Transverse colon (tissue), 4 donors: ENCODE results near the gene ICA1. TPM values are rescaled to one million over a fixed set of nuclear protein-coding genes. Genes with fewer than 3 reads are reported as not detected.
"Not testable (repeated sequence)": the region's sequence is repeated elsewhere in the genome, so short reads cannot be mapped to it uniquely, and the experiment has no call there.

Experiments
- DNase-seq: peaks from one replicate; pipeline ENCODE4 v3.0.0-alpha.2; 2019
- H3K27ac ChIP-seq, 4 donors: fragments of 200-600 bp; sonication (generic); 2 replicates each; pipeline ENCODE4 v1.5.1; 2016 to 2018; ENCODE audit warnings: inconsistent platforms in 4 of 4
- H3K27me3 ChIP-seq: fragments of 200-600 bp; sonication (generic); 2 replicates; pipeline ENCODE4 v1.5.1; 2017; ENCODE audit warnings: inconsistent platforms
- H3K36me3 ChIP-seq, 4 donors: fragments of 200-600 bp; sonication (generic); 2 replicates each; pipeline ENCODE4 v1.5.1; 2017 to 2019; ENCODE audit warnings: inconsistent platforms in 4 of 4
- H3K4me1 ChIP-seq, 4 donors: fragments of 200-600 bp; sonication (generic); 2 replicates each; pipeline ENCODE4 v1.5.1; 2017 to 2020; ENCODE audit warnings: inconsistent platforms in 4 of 4
- H3K4me3 ChIP-seq, 4 donors: fragments of 200-600 bp; sonication (generic); 1 replicate in 1 of 4; 2 replicates in 3 of 4; pipeline versions ENCODE4 v1.5.1 to v1.6.1; 2017 to 2019; ENCODE audit warnings: inconsistent platforms in 4 of 4
- H3K9me3 ChIP-seq, 2 donors: fragments of 200-600 bp; sonication (generic); 2 replicates each; pipeline ENCODE4 v1.5.1; 2017 to 2019; ENCODE audit warnings: inconsistent platforms in 2 of 2
- EP300 ChIP-seq: sonication (generic); formaldehyde crosslinking; IDR thresholded peaks from one replicate; pipeline ENCODE4 v1.6.1; 2017; ENCODE audit warnings: antibody characterized with exemption, low read depth
- POLR2A ChIP-seq: fragments of 450-650 bp; IDR thresholded peaks from one replicate; pipeline ENCODE4 v1.6.1; 2016; ENCODE audit warnings: antibody characterized with exemption, mild to moderate bottlenecking, moderate library complexity
- POLR2AphosphoS5 ChIP-seq, 3 donors: sonication (generic); formaldehyde crosslinking; IDR thresholded peaks; one replicate each; pipeline ENCODE4 v1.6.1; 2016; ENCODE audit warnings: antibody characterized with exemption in 3 of 3
- WGBS, 2 donors: methylation state at CpG; one replicate each; pipeline ENCODE4 v1.1.5; 2018; ENCODE audit warnings: low coverage in 1 of 2; 5-methylcytosine and 5-hydroxymethylcytosine counted together
- in situ Hi-C, 4 donors: fragments of 200-750 bp; cut with MboI; loops; one replicate each; pipeline versions ENCODE4 v1.15.0 to v1.15.1; 2017; ENCODE audit warnings: low sequenced_read_pairs in 3 of 4, low pct_ligation_motif_present in 1 of 4, low pct_unique_long_range_greater_than_20kb in 1 of 4
- intact Hi-C: fragments of 100-400 bp; cut with DNase I; formaldehyde crosslinking; loops from one replicate; pipeline ENCODE4 v1.15.1; 2023; ENCODE audit warnings: low total_unique reads
- total RNA-seq, 4 donors: library from RNA; depleted of rRNA; stranded (reverse); fragments of >200 nt; gene quantifications; one replicate each; pipeline ENCODE4 v1.1.0, GENCODE V29; 2016
- TF ChIP-seq, protein P1 (sequence below), 5 experiments: fragments of 200-600 bp in 3 of 5; fragments of 450-650 bp in 2 of 5; sonication (generic) in 3 of 5; IDR thresholded peaks; 1 replicate in 2 of 5; 2 replicates in 3 of 5; pipeline ENCODE4 v1.5.1; 2016 to 2017; ENCODE audit warnings: antibody characterized with exemption in 5 of 5, inconsistent platforms in 3 of 5, mild to moderate bottlenecking in 2 of 5, moderate library complexity in 1 of 5

The ICA1 gene
- total RNA-seq, 4 donors from 2014 or later = 47.9 to 79.4 (median 54.3) TPM

DNA sequence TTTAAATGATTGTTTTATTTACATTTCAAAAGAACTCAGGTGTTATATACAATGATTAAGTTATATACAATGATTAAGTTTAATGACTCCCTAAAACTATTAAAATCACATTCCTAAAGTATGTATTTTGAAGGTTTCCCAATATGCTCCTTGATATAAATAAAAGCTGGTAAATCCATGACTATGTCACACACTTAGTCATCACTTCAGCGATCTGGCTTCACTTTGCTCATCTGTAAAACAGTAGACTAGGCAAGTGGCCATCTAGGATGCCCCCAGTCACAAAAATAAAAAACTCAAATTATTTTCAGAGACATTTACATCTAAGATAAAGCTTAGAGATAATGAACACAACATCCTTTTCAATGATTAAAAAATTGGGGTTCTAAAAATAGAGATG, 10.8 kb downstream of the ICA1 start:
- intact Hi-C loops (no loop called here), in situ Hi-C loops (no loop called here)
- H3K27me3 ChIP-seq = no peaks in the 10 kb centered on the region
- H3K36me3 ChIP-seq = no peaks in the 10 kb centered on the region
- no peak for DNase-seq
- no peaks in the 10 kb centered on the region for H3K9me3 ChIP-seq
- no peak overlapping the region for H3K27ac ChIP-seq
- TF ChIP-seq, protein P1, sequence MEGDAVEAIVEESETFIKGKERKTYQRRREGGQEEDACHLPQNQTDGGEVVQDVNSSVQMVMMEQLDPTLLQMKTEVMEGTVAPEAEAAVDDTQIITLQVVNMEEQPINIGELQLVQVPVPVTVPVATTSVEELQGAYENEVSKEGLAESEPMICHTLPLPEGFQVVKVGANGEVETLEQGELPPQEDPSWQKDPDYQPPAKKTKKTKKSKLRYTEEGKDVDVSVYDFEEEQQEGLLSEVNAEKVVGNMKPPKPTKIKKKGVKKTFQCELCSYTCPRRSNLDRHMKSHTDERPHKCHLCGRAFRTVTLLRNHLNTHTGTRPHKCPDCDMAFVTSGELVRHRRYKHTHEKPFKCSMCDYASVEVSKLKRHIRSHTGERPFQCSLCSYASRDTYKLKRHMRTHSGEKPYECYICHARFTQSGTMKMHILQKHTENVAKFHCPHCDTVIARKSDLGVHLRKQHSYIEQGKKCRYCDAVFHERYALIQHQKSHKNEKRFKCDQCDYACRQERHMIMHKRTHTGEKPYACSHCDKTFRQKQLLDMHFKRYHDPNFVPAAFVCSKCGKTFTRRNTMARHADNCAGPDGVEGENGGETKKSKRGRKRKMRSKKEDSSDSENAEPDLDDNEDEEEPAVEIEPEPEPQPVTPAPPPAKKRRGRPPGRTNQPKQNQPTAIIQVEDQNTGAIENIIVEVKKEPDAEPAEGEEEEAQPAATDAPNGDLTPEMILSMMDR (IDR thresholded peaks at IDR 0.05) = no peak
- no peak for TF ChIP-seq POLR2A
- TF ChIP-seq EP300 = no peak
- TF ChIP-seq POLR2AphosphoS5 (IDR thresholded peaks at IDR 0.05) = no peak
- H3K4me1 ChIP-seq = peaks cover 0 to 12% (median 6%) of the 10 kb centered on the region in 4 donors
- WGBS, 2 donors = 55 to 81% methylated on average over 1 of the region's 1 CpG
- H3K4me3 ChIP-seq = no peak overlapping the region

GRCh38 chr7:8250547-8250946, 11.4 kb downstream of the ICA1 start:
- in situ Hi-C loops (no loop called here), intact Hi-C loops (no loop called here)
- Histone ChIP-seq H3K9me3 (no peaks in the 10 kb centered on the region), H3K27ac (no peak overlapping the region), H3K36me3 (no peaks in the 10 kb centered on the region), H3K4me1 (peaks cover 0 to 12% (median 6%) of the 10 kb centered on the region in 4 donors), H3K4me3 (no peak overlapping the region), H3K27me3 (no peaks in the 10 kb centered on the region)
- TF ChIP-seq POLR2A = no peak
- TF ChIP-seq EP300 = no peak
- TF ChIP-seq, protein P1 (IDR thresholded peaks at IDR 0.05) = no peak
- no peak for TF ChIP-seq POLR2AphosphoS5 (IDR thresholded peaks at IDR 0.05)
- 82 to 88% methylated on average over 1 of the region's 1 CpG for WGBS, 2 donors
- DNase-seq = no peak

DNA sequence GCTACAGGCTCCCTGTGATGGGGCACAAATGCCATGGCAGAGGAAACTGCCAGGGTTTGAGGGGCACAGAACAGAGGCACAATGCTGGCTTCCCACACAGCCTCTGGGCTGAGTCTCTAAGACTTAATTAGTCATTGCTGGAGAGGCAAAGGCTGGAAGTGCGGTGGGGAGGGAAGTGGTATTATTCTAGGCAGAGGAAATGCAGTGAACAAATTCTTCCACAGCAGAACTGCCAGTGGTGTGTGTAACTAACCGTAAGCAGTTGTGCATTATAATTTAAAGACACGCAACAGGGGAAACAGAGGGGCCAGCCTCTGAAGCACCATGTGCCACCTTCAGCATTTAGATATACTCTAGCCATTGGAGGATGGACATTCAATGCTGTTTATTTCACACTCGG, 12.8 kb downstream of the ICA1 start:
- no peaks in the 10 kb centered on the region for H3K27me3 ChIP-seq
- no peaks in the 10 kb centered on the region for H3K36me3 ChIP-seq
- no peak for TF ChIP-seq POLR2A
- no peak for TF ChIP-seq POLR2AphosphoS5 (IDR thresholded peaks at IDR 0.05)
- no peak for TF ChIP-seq EP300
- TF ChIP-seq, protein P1 (IDR thresholded peaks at IDR 0.05) = no peak
- intact Hi-C loops = no loop called here
- WGBS, 2 donors = 83 to 85% methylated on average over 1 to 4 of the region's 4 CpGs
- DNase-seq = no peak
- in situ Hi-C loops = no loop called here
- H3K4me3 ChIP-seq = no peak overlapping the region
- no peaks in the 10 kb centered on the region for H3K9me3 ChIP-seq
- peaks cover 0 to 2% (median under 1%) of the 10 kb centered on the region in 4 donors for H3K4me1 ChIP-seq
- H3K27ac ChIP-seq = no peak overlapping the region

DNA sequence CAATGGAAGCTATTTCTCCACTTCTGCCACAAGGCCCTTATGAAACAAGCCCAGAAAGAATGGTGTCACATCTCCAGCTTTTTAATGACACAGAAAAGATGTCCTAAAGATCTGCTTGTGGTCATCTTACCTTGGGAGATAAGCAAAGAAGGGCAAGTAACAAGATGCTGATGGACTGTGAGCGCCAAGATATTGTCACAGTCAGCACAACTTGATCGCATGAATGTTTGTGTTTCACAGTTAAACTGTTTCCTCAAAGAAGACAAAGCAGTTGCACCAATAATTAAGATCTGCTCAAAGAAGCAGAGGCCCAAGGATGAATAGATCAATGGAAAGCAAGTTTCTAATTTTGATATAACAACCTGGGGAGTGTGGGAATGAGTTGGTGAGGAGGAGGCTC, 15.9 kb downstream of the ICA1 start:
- no peak for TF ChIP-seq EP300
- TF ChIP-seq, protein P1 (IDR thresholded peaks at IDR 0.05) = no peak
- Histone ChIP-seq H3K27ac (no peak overlapping the region), H3K4me1 (no peaks in the 10 kb centered on the region), H3K36me3 (no peaks in the 10 kb centered on the region), H3K9me3 (peaks cover 0 to 3% of the 10 kb centered on the region in 2 donors), H3K27me3 (no peaks in the 10 kb centered on the region), H3K4me3 (no peak overlapping the region)
- in situ Hi-C loops (no loop called here), intact Hi-C loops (no loop called here)
- no peak for DNase-seq
- 57 to 97% methylated on average over 1 to 2 of the region's 2 CpGs for WGBS, 2 donors

DNA sequence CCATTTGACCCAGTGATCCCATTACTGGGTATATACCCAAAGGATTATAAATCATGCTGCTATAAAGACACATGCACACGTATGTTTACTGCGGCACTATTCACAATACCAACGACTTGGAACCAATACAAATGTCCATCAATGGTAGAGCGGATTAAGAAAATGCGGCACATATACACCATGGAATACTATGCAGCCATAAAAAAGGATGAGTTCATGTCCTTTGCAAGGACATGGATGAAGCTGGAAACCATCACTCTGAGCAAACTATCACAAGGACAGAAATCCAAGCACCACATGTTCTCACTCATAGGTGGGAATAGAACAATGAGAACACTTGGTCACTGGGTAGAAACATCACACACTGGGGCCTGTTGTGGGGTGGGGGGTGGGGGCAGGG, 16.9 kb downstream of the ICA1 start:
- 91 to 98% methylated on average over 5 of the region's 5 CpGs for WGBS, 2 donors
- in situ Hi-C loops = not testable (repeated sequence)

GRCh38 chr7:8243059-8243458, 18.9 kb downstream of the ICA1 start:
- intact Hi-C loops, in situ Hi-C loops, H3K36me3 ChIP-seq, H3K9me3 ChIP-seq, H3K4me3 ChIP-seq, DNase-seq, H3K4me1 ChIP-seq, H3K27ac ChIP-seq, H3K27me3 ChIP-seq: not testable (repeated sequence)
- WGBS, 2 donors = 78 to 88% methylated on average over 5 of the region's 5 CpGs

More for the DNA sequence above, 16.9 kb downstream of the ICA1 start:
- H3K27ac ChIP-seq, H3K9me3 ChIP-seq, H3K27me3 ChIP-seq, H3K4me3 ChIP-seq, intact Hi-C loops, H3K4me1 ChIP-seq, H3K36me3 ChIP-seq, DNase-seq: not testable (repeated sequence)

DNA sequence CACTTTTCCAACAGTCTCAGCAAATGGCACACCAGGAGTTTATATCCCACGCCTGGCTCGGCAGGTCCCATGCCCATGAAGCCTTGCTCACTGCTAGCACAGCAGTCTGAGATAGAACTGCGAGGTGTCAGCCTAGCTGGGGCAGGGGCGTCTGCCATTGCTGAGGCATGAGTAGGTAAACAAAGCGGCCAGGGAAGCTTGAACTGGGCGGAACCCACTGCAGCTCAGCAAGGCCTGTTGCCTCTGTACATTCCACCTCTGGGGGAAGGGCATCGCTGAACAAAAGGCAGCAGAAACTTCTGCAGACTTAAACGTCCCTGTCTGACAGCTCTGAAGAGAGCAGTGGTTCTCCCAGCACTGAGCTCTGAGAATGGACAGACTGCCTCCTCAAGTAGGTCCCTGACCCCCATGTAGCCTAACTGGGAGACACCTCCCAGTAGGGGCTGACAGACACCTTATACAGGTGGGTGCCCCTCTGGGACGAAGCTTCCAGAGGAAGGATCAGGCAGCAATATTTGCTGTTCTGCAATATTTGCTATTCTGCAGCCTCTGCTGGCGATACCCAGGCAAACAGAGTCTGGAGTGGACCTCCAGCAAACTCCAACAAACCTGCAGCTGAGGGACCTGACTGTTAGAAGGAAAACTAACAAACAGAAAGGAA, 22.1 kb downstream of the ICA1 start:
- DNase-seq, intact Hi-C loops, H3K4me1 ChIP-seq, H3K4me3 ChIP-seq, in situ Hi-C loops, H3K27me3 ChIP-seq, H3K27ac ChIP-seq, H3K9me3 ChIP-seq, H3K36me3 ChIP-seq: not testable (repeated sequence)
- WGBS, 2 donors = 60 to 79% methylated on average over 3 to 10 of the region's 10 CpGs
